KOPT-K1 (cell line): ENCODE data around the gene TRIM67.
"Not testable (repeated sequence)": the region's sequence is repeated elsewhere in the genome, so short reads cannot be mapped to it uniquely, and the experiment has no call there.

ENCODE experiments used
- H3K27ac ChIP-seq: fragments of 200-600 bp; sonication (generic); 2 replicates; pipeline ENCODE4 v1.5.1; 2016; ENCODE audit warnings: antibody characterized with exemption, mild to moderate bottlenecking, low read depth, low read length; ENCODE audit not compliant: poor library complexity, severe bottlenecking
- H3K36me3 ChIP-seq: fragments of 200-600 bp; sonication (generic); 2 replicates; pipeline ENCODE4 v1.5.1; 2017; ENCODE audit warnings: antibody characterized with exemption, mild to moderate bottlenecking, low read length, moderate library complexity; ENCODE audit not compliant: insufficient read depth
- H3K9me3 ChIP-seq: fragments of 200-600 bp; sonication (generic); 2 replicates; pipeline ENCODE4 v1.5.1; 2017; ENCODE audit warnings: antibody characterized with exemption, low read length, mild to moderate bottlenecking; ENCODE audit not compliant: insufficient read depth, poor library complexity, severe bottlenecking

The TRIM67 gene

GRCh38 chr1:231144416-231145193 lies 17.3 kb upstream of the TRIM67 start:
- H3K27ac ChIP-seq = no peak overlapping the region
- peaks cover 4% of the 10 kb centered on the region for H3K9me3 ChIP-seq

DNA sequence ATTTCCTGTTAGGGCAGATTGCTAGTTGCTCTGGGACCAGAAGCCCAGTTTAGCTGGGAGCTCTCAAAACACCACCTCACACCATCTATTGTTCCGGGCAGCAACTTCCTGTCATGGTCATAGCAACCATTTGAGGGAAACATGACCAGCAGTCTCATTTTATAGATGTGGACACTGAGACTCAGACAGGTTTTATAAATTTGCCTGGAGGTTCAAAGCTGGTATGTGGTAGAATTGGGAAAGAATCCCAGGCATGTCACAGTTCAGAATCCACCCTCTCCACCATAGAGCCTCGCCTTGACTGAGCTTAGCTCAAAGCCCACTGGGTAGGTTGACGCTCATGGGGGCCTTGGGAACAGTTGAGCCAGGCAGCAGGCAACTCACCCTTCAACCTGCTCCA lies 14.0 kb upstream of the TRIM67 start:
- no peak overlapping the region for H3K27ac ChIP-seq
- H3K9me3 ChIP-seq = peaks cover 28% of the 10 kb centered on the region
- no peaks in the 10 kb centered on the region for H3K36me3 ChIP-seq

More at GRCh38 chr1:231144416-231145193, 17.3 kb upstream of the TRIM67 start:
- H3K36me3 ChIP-seq = no peaks in the 10 kb centered on the region

GRCh38 chr1:231151811-231152210 lies 10.0 kb upstream of the TRIM67 start:
- Histone ChIP-seq H3K9me3 (peaks cover 30% of the 10 kb centered on the region), H3K36me3 (no peaks in the 10 kb centered on the region), H3K27ac (no peak overlapping the region)

DNA sequence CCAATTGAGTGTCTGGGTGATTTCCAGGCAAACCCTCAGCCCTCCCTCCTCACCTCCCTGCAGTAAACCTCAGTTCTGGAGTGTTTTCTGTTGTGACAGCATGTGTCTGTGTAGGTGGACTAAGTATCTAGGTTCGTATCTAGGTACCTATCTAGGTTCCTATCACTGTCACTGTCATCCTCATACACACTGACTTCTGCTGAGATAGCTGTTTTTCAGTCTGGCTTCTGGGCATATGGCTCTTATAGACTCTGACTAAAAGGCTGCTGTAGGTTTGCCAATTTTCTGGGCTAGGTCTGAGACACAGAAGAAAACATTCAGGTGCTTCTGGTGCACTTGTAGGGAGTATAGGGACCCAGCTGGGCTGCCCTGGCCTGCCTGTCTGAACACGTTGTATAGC lies 8.1 kb upstream of the TRIM67 start:
- peaks cover 30% of the 10 kb centered on the region for H3K9me3 ChIP-seq

GRCh38 chr1:231155808-231156207 lies 6.0 kb upstream of the TRIM67 start:
- no peaks in the 10 kb centered on the region for H3K36me3 ChIP-seq
- no peak overlapping the region for H3K27ac ChIP-seq
- H3K9me3 ChIP-seq = peaks cover 22% of the 10 kb centered on the region

More for the DNA sequence above, 8.1 kb upstream of the TRIM67 start:
- H3K36me3 ChIP-seq = no peaks in the 10 kb centered on the region
- H3K27ac ChIP-seq = no peak overlapping the region

GRCh38 chr1:231157311-231157710 lies 4.5 kb upstream of the TRIM67 start:
- no peak overlapping the region for H3K27ac ChIP-seq
- H3K36me3 ChIP-seq = no peaks in the 10 kb centered on the region
- H3K9me3 ChIP-seq = peaks cover 7% of the 10 kb centered on the region

- H3K27ac ChIP-seq, H3K9me3 ChIP-seq, H3K36me3 ChIP-seq: not testable (repeated sequence)
These were observed 3.7 kb upstream of the TRIM67 start for GRCh38 chr1:231158141-231158540.

- Histone ChIP-seq H3K27ac (no peak overlapping the region), H3K36me3 (no peaks in the 10 kb centered on the region), H3K9me3 (no peaks in the 10 kb centered on the region)
These were observed 2.5 kb upstream of the TRIM67 start for GRCh38 chr1:231159202-231159962.

- H3K9me3 ChIP-seq = no peaks in the 10 kb centered on the region
- no peak overlapping the region for H3K27ac ChIP-seq
- no peaks in the 10 kb centered on the region for H3K36me3 ChIP-seq
These were observed 1.7 kb upstream of the TRIM67 start for GRCh38 chr1:231159963-231160761.

- H3K36me3 ChIP-seq = no peaks in the 10 kb centered on the region
- H3K27ac ChIP-seq = no peak overlapping the region
- H3K9me3 ChIP-seq = no peaks in the 10 kb centered on the region
These were observed 777 bp upstream of the TRIM67 start for GRCh38 chr1:231160895-231161666.

DNA sequence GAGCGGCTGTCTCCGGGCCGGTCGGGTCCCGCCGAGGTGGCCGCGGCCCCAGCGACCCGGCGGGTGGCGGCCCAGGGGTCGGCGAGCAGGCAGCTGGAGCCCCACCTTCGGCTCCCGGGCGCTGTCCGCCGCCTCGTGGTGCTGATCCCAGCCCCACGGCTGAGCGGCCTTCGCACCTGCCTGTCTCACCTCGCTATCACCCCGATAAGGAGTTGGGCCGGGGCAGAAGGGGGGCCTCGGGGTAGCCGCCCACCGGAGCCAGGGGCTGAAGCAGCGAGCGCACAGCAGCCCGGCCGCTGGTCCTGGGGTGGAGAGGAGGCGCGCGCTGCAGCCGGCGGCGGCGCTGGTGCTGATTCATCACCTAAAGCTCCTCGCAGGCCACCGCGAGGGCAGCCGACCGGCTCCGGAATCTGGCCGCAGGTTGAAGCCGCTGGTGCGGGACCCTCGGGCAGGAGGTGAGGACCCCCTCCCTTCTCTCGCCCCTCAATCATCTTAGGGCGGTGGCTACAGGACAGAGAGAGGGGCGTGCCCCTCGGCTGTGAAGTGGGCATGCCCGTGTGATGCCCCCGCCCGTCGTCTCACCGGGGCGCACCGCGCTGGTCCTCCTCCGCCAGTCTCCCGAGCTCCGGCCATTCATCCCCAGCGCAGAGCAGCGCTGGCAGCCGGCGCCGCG lies 575 bp downstream of the TRIM67 start:
- no peak overlapping the region for H3K27ac ChIP-seq
- no peaks in the 10 kb centered on the region for H3K9me3 ChIP-seq
- no peaks in the 10 kb centered on the region for H3K36me3 ChIP-seq

DNA sequence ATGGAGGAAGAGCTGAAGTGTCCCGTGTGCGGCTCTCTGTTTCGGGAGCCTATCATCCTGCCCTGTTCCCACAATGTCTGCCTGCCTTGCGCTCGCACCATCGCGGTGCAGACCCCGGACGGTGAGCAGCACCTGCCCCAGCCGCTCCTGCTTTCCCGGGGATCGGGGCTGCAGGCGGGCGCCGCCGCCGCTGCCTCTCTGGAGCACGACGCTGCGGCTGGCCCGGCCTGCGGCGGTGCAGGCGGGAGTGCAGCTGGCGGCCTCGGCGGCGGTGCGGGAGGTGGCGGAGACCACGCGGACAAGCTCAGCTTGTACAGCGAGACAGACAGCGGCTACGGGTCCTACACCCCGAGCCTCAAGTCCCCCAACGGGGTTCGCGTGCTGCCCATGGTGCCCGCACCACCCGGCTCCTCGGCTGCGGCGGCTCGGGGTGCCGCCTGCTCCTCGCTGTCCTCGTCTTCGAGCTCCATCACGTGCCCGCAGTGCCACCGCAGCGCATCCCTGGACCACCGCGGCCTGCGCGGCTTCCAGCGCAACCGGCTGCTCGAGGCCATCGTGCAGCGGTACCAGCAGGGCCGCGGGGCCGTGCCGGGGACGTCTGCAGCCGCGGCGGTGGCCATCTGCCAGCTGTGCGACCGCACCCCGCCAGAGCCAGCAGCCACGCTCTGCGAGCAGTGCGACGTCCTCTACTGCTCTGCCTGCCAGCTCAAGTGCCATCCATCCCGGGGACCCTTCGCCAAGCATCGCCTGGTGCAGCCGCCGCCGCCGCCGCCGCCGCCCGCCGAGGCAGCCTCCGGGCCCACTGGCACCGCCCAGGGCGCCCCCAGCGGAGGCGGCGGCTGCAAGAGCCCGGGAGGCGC lies 1.3 kb downstream of the TRIM67 start:
- Histone ChIP-seq H3K27ac (no peak overlapping the region), H3K9me3 (no peaks in the 10 kb centered on the region), H3K36me3 (no peaks in the 10 kb centered on the region)

DNA sequence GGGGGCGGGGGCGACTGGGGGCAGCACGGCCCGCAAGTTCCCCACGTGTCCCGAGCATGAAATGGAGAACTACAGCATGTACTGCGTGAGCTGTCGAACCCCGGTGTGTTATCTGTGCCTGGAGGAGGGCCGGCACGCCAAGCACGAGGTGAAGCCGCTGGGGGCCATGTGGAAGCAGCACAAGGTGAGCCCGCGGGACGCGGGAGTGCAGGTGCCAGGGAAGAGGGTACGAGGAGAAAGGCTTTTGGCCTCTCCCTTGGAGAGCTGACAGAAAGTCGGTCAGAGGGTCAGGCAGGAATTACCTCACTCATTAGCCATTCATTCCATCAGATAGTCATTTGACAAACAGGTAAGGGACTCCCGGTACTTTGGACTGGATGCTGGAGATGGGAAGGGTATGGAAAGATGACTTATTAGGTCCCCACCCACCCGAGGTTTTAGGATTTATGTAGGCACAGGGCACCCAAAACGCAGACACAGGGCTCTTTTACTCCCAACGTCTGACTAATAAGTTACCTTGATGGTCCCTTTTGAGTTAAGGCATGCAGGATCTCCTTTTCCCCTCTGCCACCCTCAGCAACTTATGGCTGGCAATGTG lies 2.1 kb downstream of the TRIM67 start:
- no peak overlapping the region for H3K27ac ChIP-seq
- no peaks in the 10 kb centered on the region for H3K36me3 ChIP-seq
- H3K9me3 ChIP-seq = no peaks in the 10 kb centered on the region
